HG03575 (cell line): ENCODE results near the gene HUNK.
"Not testable (repeated sequence)": the region's sequence is repeated elsewhere in the genome, so short reads cannot be mapped to it uniquely, and the experiment has no call there.

Source experiments
- ATAC-seq: cut with Tn5 transposase; IDR thresholded peaks from one replicate; pipeline ENCODE4 v1.9.1; 2021; ENCODE audit not compliant: unreplicated experiment, insufficient number of reproducible peaks, low FRiP score; ENCODE audit errors: extremely low read depth

HUNK gene

GRCh38 chr21:31872452-31873274 lies at the start of gene HUNK:
Gene HUNK, plus strand, starts transcription at chr21:31873020. Its CDS starts 655 bp downstream, at chr21:31873675.
- no peak for ATAC-seq

- no peak for ATAC-seq
Observed at GRCh38 chr21:31829736-31830472, 42.9 kb upstream of the HUNK start.

- no peak for ATAC-seq
Observed at GRCh38 chr21:31830701-31831100, 42.1 kb upstream of the HUNK start.

- no peak for ATAC-seq
Observed at GRCh38 chr21:31837041-31837440, 35.8 kb upstream of the HUNK start.

GRCh38 chr21:31837618-31838390 lies 35.0 kb upstream of the HUNK start:
- no peak for ATAC-seq

GRCh38 chr21:31838586-31839355 lies 34.0 kb upstream of the HUNK start:
- ATAC-seq: no peak

GRCh38 chr21:31844206-31844605 lies 28.6 kb upstream of the HUNK start:
- no peak for ATAC-seq

GRCh38 chr21:31845151-31845729 lies 27.6 kb upstream of the HUNK start:
- ATAC-seq: no peak

- no peak for ATAC-seq
Observed at GRCh38 chr21:31846690-31847089, 26.1 kb upstream of the HUNK start.

- no peak for ATAC-seq
Observed at GRCh38 chr21:31847761-31848160, 25.1 kb upstream of the HUNK start.

GRCh38 chr21:31848326-31848985 lies 24.4 kb upstream of the HUNK start:
- no peak for ATAC-seq

GRCh38 chr21:31850886-31851285 lies 21.9 kb upstream of the HUNK start:
- ATAC-seq: no peak

- no peak for ATAC-seq
Observed at GRCh38 chr21:31855180-31855579, 17.6 kb upstream of the HUNK start.

GRCh38 chr21:31857096-31857495 lies 15.7 kb upstream of the HUNK start:
- ATAC-seq: no peak

- ATAC-seq: not testable (repeated sequence)
Observed at GRCh38 chr21:31857631-31858030, 15.2 kb upstream of the HUNK start.

GRCh38 chr21:31860851-31861250 lies 12.0 kb upstream of the HUNK start:
- no peak for ATAC-seq

- ATAC-seq: no peak
Observed at GRCh38 chr21:31862078-31862477, 10.7 kb upstream of the HUNK start.

GRCh38 chr21:31865429-31865970 lies 7.3 kb upstream of the HUNK start:
- ATAC-seq: no peak
